SJSA1 (cell line): Measurements from ENCODE around the gene SMAD6. TPM values are rescaled to one million over a fixed set of nuclear protein-coding genes. Genes with fewer than 3 reads are reported as not detected.

ENCODE experiments used
- DNase-seq, 2 experiments: peaks; one replicate each; pipeline ENCODE4 v3.0.0-alpha.2; 2015 to 2020; ENCODE audit warnings: low spot score in 2 of 2, low read depth in 1 of 2
- H3K27ac ChIP-seq: fragments of 250-450 bp; sonication (Bioruptor Pico); 2 replicates; pipeline ENCODE4 v1.5.1; 2020; ENCODE audit warnings: mild to moderate bottlenecking, moderate library complexity
- H3K27me3 ChIP-seq: fragments of 250-450 bp; sonication (Bioruptor Pico); replicated peaks from 2 replicates; pipeline ENCODE4 v1.5.1; 2020; ENCODE audit warnings: mild to moderate bottlenecking, moderate library complexity
- H3K36me3 ChIP-seq: fragments of 250-450 bp; sonication (Bioruptor Pico); 2 replicates; pipeline ENCODE4 v1.5.1; 2020; ENCODE audit warnings: mild to moderate bottlenecking
- H3K4me1 ChIP-seq: fragments of 250-450 bp; sonication (Bioruptor Pico); replicated peaks from 2 replicates; pipeline ENCODE4 v1.6.1; 2021; ENCODE audit warnings: mild to moderate bottlenecking
- H3K4me3 ChIP-seq: fragments of 250-450 bp; sonication (Bioruptor Pico); 2 replicates; pipeline ENCODE4 v1.5.1; 2020; ENCODE audit warnings: mild to moderate bottlenecking
- H3K9me3 ChIP-seq: fragments of 250-450 bp; sonication (Bioruptor Pico); replicated peaks from 2 replicates; pipeline ENCODE4 v1.5.1; 2020; ENCODE audit warnings: mild to moderate bottlenecking
- total RNA-seq: library from RNA; depleted of rRNA; stranded (reverse); fragments of >200 nt; shearing (Covaris generic); gene quantifications from 2 replicates; pipeline ENCODE4 v1.2.3, GENCODE V29; 2014

The SMAD6 gene
- total RNA-seq, 1 experiment from 2014 or later = 46.4 TPM

DNA sequence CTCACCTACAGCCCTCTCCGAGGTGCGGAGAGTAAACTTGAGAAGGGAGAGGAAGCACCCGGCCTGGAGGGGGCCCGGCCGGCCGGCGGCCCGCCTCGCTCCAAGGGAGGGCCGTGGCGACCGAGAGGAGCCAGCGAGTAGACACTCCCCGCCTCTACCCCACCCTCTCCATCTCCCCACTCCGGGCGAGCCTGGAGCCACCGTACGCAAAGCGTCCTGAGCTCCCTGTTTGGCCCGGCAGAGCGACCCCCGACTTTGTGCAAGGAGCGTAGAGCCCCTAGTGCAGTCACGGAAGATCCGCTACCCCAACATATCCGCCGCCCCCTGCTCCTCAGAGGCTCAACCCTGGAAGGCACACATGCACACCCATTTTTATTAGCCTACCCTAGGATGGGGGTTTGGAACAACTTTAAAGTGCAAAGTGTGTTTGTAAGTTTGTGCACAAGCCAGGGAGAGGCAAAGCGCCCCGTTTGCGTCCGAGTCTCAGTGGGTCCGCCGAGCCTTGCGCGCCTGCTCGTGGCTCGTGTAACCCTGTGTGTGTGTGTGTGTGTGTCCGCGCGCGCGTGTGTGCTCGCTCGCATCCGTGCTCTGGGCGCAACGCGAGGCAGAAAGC, 508 bp upstream of the SMAD6 start:
- H3K36me3 ChIP-seq = peaks cover 35% of the 10 kb centered on the region
- H3K27ac ChIP-seq = peak overlapping the region; percentile 50
- H3K4me3 ChIP-seq = peak overlapping the region; percentile 81
- no peaks in the 10 kb centered on the region for H3K27me3 ChIP-seq
- peaks cover 47% of the 10 kb centered on the region for H3K4me1 ChIP-seq
- H3K9me3 ChIP-seq = no peaks in the 10 kb centered on the region
- peak; percentile 68 to 81 for DNase-seq

- Histone ChIP-seq H3K9me3 (no peaks in the 10 kb centered on the region), H3K27me3 (no peaks in the 10 kb centered on the region), H3K36me3 (peaks cover 47% of the 10 kb centered on the region), H3K4me3 (peak overlapping the region; percentile 81), H3K27ac (peak overlapping the region; percentile 36), H3K4me1 (peaks cover 62% of the 10 kb centered on the region)
- DNase-seq = peak in 1 of 2 experiments; percentile 44
Observed at GRCh38 chr15:66702787-66703539, 927 bp downstream of the SMAD6 start.

GRCh38 chr15:66703540-66703941, 1.5 kb downstream of the SMAD6 start:
- DNase-seq = no peak
- Histone ChIP-seq H3K4me3 (peak overlapping the region; percentile 81), H3K27ac (peak overlapping the region; percentile 36), H3K4me1 (peaks cover 62% of the 10 kb centered on the region), H3K36me3 (peaks cover 53% of the 10 kb centered on the region), H3K27me3 (no peaks in the 10 kb centered on the region), H3K9me3 (no peaks in the 10 kb centered on the region)

GRCh38 chr15:66704019-66704802, 2.2 kb downstream of the SMAD6 start:
- peaks cover 64% of the 10 kb centered on the region for H3K4me1 ChIP-seq
- H3K4me3 ChIP-seq = peak overlapping the region; percentile 81
- no peak overlapping the region for H3K27ac ChIP-seq
- H3K27me3 ChIP-seq = no peaks in the 10 kb centered on the region
- no peaks in the 10 kb centered on the region for H3K9me3 ChIP-seq
- no peak for DNase-seq
- peaks cover 60% of the 10 kb centered on the region for H3K36me3 ChIP-seq

- H3K27ac ChIP-seq = no peak overlapping the region
Observed at GRCh38 chr15:66704803-66705153, 2.7 kb downstream of the SMAD6 start.

DNA sequence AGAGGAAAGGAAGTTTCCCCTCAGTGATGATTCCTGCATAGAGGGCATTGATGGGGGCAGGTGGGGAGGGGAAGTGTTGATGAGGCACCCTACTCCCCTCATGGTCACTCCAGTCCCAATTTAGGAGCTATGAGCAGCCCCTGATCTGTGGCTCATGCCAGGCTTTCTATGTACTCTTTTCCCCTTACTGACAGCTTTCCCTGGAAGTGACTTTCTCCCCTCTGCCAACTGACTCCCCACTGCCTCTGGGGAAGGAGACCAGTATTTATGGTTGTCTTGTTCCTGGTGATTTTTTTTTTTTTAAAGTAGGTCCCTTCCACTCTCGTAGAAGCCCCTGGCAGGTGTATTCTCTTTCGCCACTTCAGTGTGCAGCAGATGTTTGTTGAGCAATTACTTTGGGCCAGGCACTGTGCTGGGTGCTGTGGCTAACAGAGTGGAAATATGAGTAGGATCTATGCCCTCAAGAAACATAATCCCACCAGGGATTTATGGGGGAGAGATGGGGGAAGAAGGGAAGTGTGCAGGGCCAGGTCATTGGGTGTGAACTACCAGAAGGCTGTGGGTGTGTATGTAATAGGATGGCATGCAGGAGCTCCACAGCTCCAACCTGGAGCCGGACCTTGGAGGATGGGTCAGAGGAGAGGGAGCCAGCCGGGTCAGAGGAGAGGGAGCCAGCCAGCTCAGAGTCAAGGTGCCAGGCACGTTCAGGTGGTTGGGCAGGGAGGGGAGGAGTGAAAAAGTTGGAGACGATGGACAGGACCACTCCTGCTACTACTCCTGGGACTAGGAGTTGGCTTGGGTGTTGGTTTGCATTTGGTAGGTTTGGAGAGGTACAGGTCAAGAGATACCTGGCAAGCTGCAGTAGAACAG, 3.5 kb downstream of the SMAD6 start:
- Histone ChIP-seq H3K27ac (no peak overlapping the region), H3K27me3 (no peaks in the 10 kb centered on the region), H3K4me3 (peak overlapping the region; percentile 81), H3K4me1 (peaks cover 72% of the 10 kb centered on the region), H3K36me3 (peaks cover 70% of the 10 kb centered on the region), H3K9me3 (no peaks in the 10 kb centered on the region)
- no peak for DNase-seq

More at GRCh38 chr15:66704803-66705153, 2.7 kb downstream of the SMAD6 start:
- peaks cover 65% of the 10 kb centered on the region for H3K36me3 ChIP-seq
- H3K9me3 ChIP-seq = no peaks in the 10 kb centered on the region
- peaks cover 69% of the 10 kb centered on the region for H3K4me1 ChIP-seq
- H3K4me3 ChIP-seq = peak overlapping the region; percentile 81
- no peak for DNase-seq
- H3K27me3 ChIP-seq = no peaks in the 10 kb centered on the region

GRCh38 chr15:66706225-66706732, 4.2 kb downstream of the SMAD6 start:
- DNase-seq = no peak
- Histone ChIP-seq H3K4me1 (peaks cover 76% of the 10 kb centered on the region), H3K27me3 (no peaks in the 10 kb centered on the region), H3K9me3 (no peaks in the 10 kb centered on the region), H3K27ac (no peak overlapping the region), H3K36me3 (peaks cover 73% of the 10 kb centered on the region), H3K4me3 (no peak overlapping the region)

DNA sequence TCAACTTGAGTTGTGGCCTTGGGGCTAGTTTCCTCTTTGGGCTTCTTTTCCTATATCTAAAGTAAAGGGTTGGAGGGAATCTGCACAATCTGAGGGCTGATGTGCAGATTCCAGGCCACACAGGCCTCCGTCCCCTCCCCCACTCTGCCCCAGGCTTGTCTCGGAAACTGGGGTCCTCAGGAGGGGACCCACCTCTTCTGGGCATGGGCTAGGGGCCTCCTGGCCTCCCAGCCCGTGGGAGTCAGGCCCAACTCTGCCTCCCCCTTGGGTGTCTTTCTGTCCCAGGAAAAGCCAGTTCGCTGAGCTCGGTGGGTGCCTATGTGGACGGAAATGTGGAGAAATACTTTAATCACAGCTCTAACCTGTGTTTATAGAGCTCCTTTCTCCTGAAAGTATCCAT, 4.8 kb downstream of the SMAD6 start:
- peaks cover 78% of the 10 kb centered on the region for H3K4me1 ChIP-seq
- peaks cover 73% of the 10 kb centered on the region for H3K36me3 ChIP-seq
- no peak for DNase-seq
- H3K27ac ChIP-seq = no peak overlapping the region
- H3K4me3 ChIP-seq = no peak overlapping the region
- no peaks in the 10 kb centered on the region for H3K9me3 ChIP-seq
- H3K27me3 ChIP-seq = no peaks in the 10 kb centered on the region

DNA sequence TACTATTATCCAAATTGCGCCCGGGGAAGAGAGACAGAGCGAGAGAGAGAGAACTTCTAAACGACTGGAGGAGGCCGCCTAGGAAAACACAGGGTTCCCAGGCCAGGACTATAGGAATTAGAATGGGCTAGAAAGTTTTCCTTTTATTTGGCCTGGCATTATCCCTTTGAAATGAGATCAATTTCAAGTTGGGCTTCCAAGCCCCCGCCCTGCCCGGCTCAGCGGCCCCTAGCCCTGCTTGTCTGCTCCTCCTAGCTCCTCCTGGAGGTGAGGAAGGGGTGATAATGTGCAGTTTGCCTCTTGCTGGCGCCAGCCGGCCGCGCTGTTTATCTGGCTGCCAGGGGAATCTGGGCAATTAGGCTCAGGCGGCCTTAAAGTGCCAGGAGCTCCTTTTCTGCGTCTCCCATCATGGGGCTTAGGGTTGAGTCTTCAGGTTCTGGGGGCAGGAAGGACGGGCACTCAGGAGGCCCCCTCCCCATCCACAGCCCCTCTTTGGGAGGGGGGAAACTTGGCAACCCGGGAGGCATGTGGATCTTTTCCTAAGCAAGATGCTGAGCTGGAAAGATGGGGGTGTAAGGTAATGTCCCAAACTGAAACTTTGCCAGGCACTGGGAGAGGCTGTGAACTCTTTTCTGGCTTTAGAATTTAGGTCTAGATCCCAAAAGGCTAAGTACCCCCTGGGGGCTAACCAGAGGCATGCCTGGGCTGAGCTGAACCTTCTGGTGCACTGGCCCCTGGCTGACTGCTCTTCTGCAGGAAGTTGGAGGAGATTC, 5.5 kb downstream of the SMAD6 start:
- Histone ChIP-seq H3K27ac (peak overlapping the region; percentile 22), H3K36me3 (peaks cover 73% of the 10 kb centered on the region), H3K4me1 (peaks cover 84% of the 10 kb centered on the region), H3K4me3 (no peak overlapping the region), H3K9me3 (no peaks in the 10 kb centered on the region), H3K27me3 (no peaks in the 10 kb centered on the region)
- peak; percentile 67 to 70 for DNase-seq

- H3K27ac ChIP-seq = peak overlapping the region; percentile 22; the same call in 1 of the 2 replicates
- H3K36me3 ChIP-seq = peaks cover 75% of the 10 kb centered on the region
- peaks cover 93% of the 10 kb centered on the region for H3K4me1 ChIP-seq
- DNase-seq = no peak
- H3K9me3 ChIP-seq = no peaks in the 10 kb centered on the region
- no peak overlapping the region for H3K4me3 ChIP-seq
- H3K27me3 ChIP-seq = no peaks in the 10 kb centered on the region
Observed at GRCh38 chr15:66708389-66708788, 6.4 kb downstream of the SMAD6 start.

GRCh38 chr15:66709884-66710283, 7.8 kb downstream of the SMAD6 start:
- Histone ChIP-seq H3K9me3 (no peaks in the 10 kb centered on the region), H3K36me3 (peaks cover 75% of the 10 kb centered on the region), H3K27me3 (no peaks in the 10 kb centered on the region), H3K4me1 (peaks cover 94% of the 10 kb centered on the region), H3K4me3 (no peak overlapping the region), H3K27ac (no peak overlapping the region)
- DNase-seq = no peak

- Histone ChIP-seq H3K9me3 (no peaks in the 10 kb centered on the region), H3K4me3 (no peak overlapping the region), H3K27me3 (no peaks in the 10 kb centered on the region), H3K27ac (peak overlapping the region; percentile 89), H3K36me3 (peaks cover 75% of the 10 kb centered on the region), H3K4me1 (peaks cover 80% of the 10 kb centered on the region)
- no peak for DNase-seq
Observed at GRCh38 chr15:66711260-66711659, 9.2 kb downstream of the SMAD6 start.
